ENCODE data around the gene KLHL18.
"Not testable (repeated sequence)": the region's sequence is repeated elsewhere in the genome, so short reads cannot be mapped to it uniquely, and the experiment has no call there.

KLHL18 gene

DNA sequence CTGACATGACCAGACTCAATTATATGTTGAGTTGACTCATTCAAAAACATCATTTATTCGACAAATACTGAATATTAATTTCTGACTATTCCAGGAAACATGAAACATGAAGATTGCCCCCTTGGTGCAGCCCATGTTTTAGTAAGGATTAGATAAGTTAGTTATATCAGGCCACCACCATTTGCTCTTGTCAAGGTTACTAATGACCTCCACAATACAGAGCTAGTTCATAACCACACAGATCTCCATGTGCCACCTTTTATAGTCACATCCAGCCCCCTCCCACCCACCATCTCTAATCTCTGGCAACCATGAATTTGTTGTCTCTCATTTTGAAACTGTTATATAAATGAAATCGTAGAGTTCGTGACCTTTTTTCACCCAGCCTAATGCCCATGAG lies 15.7 kb downstream of the KLHL18 start:
- Histone ChIP-seq H3K27me3 (ENCODE audit: insufficient read depth, poor library complexity, severe bottlenecking) (no peaks in the 10 kb centered on the region), H3K27ac (ENCODE audit: poor library complexity, severe bottlenecking) (no peak overlapping the region), H3K36me3 (ENCODE audit: low read depth) (no peaks in the 10 kb centered on the region; the same call in 1 of the 2 replicates), H3K4me3 (ENCODE audit: severe bottlenecking) (no peak overlapping the region), H3K4me1 (ENCODE audit: insufficient read depth, poor library complexity, severe bottlenecking) (no peaks in the 10 kb centered on the region), H3K9me3 (ENCODE audit: severe bottlenecking) (no peaks in the 10 kb centered on the region)
- DNase-seq (ENCODE audit: low spot score) (no peak), ATAC-seq (ENCODE audit: low read depth) (no peak)
- TF ChIP-seq, protein P1, sequence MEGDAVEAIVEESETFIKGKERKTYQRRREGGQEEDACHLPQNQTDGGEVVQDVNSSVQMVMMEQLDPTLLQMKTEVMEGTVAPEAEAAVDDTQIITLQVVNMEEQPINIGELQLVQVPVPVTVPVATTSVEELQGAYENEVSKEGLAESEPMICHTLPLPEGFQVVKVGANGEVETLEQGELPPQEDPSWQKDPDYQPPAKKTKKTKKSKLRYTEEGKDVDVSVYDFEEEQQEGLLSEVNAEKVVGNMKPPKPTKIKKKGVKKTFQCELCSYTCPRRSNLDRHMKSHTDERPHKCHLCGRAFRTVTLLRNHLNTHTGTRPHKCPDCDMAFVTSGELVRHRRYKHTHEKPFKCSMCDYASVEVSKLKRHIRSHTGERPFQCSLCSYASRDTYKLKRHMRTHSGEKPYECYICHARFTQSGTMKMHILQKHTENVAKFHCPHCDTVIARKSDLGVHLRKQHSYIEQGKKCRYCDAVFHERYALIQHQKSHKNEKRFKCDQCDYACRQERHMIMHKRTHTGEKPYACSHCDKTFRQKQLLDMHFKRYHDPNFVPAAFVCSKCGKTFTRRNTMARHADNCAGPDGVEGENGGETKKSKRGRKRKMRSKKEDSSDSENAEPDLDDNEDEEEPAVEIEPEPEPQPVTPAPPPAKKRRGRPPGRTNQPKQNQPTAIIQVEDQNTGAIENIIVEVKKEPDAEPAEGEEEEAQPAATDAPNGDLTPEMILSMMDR (IDR thresholded peaks at IDR 0.05; ENCODE audit: poor library complexity, severe bottlenecking): no peak

DNA sequence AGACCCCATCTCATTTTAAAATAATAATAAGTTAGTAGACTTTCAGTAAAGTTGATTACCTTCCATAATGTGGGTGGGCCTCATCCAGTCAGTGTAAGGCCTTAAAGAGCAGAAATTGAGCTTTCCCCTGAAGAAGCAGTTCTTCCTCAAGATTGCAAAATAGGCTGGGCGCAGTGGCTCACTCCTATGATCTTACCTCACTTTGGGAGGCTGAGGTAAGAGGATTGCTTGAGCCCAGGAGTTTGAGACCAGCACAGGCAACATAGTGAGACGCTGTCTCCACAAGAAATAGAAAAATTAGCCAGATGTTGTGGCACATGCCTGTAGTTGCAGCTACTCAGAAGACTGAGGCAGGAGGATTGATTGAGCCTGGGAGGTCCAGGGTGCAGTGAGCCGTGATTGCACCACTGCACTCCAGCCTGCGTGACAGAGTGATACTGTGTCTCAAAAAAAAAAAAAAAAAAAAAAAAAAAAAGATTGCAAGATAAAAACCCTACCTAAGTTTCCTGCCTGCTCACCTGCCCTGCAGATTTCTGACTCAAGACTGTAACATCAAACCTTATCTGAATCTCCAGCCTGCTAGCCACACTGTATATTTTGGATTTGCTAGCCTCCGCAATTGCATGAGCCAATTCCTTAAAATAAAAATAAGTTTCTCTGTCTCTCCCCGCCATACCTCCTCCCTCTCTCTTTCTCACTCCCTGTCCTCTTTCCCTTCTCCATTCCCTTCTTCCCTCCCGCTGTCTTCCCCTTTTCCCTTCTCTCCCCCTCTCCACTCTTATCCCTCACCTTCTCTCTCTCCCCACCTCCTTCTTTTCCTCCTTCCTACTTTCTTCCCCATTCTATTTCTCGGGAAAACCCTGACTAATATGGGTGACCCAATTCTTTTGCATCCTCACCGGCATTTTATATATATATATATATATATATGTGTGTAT lies 16.9 kb downstream of the KLHL18 start:
- H3K36me3 ChIP-seq (ENCODE audit: low read depth): no peaks in the 10 kb centered on the region; the same call in 1 of the 2 replicates
- DNase-seq (ENCODE audit: low spot score) (no peak), ATAC-seq (ENCODE audit: low read depth) (no peak)
- H3K9me3 ChIP-seq (ENCODE audit: severe bottlenecking): no peaks in the 10 kb centered on the region
- no peak overlapping the region for H3K4me3 ChIP-seq (ENCODE audit: severe bottlenecking)
- TF ChIP-seq, protein P1 (IDR thresholded peaks at IDR 0.05; ENCODE audit: poor library complexity, severe bottlenecking): no peak
- H3K4me1 ChIP-seq (ENCODE audit: insufficient read depth, poor library complexity, severe bottlenecking): no peaks in the 10 kb centered on the region
- H3K27ac ChIP-seq (ENCODE audit: poor library complexity, severe bottlenecking): no peak overlapping the region
- no peaks in the 10 kb centered on the region for H3K27me3 ChIP-seq (ENCODE audit: insufficient read depth, poor library complexity, severe bottlenecking)

DNA sequence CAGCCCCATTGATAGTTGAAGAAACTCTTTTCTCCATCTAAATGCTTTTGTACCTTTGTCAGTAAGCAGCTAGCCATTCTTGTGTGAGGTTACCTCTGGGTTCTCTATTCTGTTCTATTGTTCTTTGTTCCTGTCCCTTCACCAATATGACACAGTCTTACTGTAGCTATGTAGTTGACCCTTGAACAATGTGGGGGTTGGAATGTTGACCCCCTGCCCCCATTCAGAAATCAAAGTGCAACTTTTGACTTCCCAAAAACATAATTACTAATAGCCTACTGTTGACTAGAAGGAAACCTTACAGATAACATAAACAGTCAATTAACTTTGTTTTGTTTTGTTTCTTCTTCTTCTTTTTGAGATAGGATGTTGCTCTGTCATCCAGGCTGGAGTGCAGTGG lies 18.7 kb downstream of the KLHL18 start:
- TF ChIP-seq, protein P1 (IDR thresholded peaks at IDR 0.05; ENCODE audit: poor library complexity, severe bottlenecking): no peak
- Histone ChIP-seq H3K4me1 (ENCODE audit: insufficient read depth, poor library complexity, severe bottlenecking) (no peaks in the 10 kb centered on the region), H3K27me3 (ENCODE audit: insufficient read depth, poor library complexity, severe bottlenecking) (no peaks in the 10 kb centered on the region), H3K36me3 (ENCODE audit: low read depth) (peaks cover 9% of the 10 kb centered on the region), H3K4me3 (ENCODE audit: severe bottlenecking) (no peak overlapping the region), H3K27ac (ENCODE audit: poor library complexity, severe bottlenecking) (no peak overlapping the region), H3K9me3 (ENCODE audit: severe bottlenecking) (no peaks in the 10 kb centered on the region)
- DNase-seq (ENCODE audit: low spot score): no peak
- no peak for ATAC-seq (ENCODE audit: low read depth)

DNA sequence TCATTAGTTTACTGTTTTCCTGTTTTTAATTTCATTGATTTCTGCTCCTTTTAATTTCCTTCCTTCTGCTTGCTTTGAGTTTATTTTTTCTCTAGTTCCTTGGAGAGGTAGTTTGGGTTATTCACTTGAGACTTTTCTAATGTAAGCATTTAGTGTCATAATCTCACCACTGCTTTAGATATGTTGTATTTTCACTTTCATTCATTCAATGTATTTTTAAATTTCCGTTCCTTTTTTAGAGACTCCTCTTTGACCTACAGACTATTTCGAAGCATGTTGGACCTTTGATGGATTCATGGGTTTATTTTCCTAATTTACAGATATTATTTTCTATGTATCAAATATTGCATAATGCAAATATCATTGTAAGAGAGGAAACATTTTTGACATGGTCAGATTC lies 23.3 kb downstream of the KLHL18 start:
- peaks cover 22% of the 10 kb centered on the region for H3K36me3 ChIP-seq (ENCODE audit: low read depth)
- H3K27ac ChIP-seq (ENCODE audit: poor library complexity, severe bottlenecking): no peak overlapping the region
- H3K27me3 ChIP-seq (ENCODE audit: insufficient read depth, poor library complexity, severe bottlenecking): no peaks in the 10 kb centered on the region
- DNase-seq (ENCODE audit: low spot score): no peak
- no peaks in the 10 kb centered on the region for H3K9me3 ChIP-seq (ENCODE audit: severe bottlenecking)
- no peak overlapping the region for H3K4me3 ChIP-seq (ENCODE audit: severe bottlenecking)
- TF ChIP-seq, protein P1 (IDR thresholded peaks at IDR 0.05; ENCODE audit: poor library complexity, severe bottlenecking): no peak
- no peaks in the 10 kb centered on the region for H3K4me1 ChIP-seq (ENCODE audit: insufficient read depth, poor library complexity, severe bottlenecking)
- no peak for ATAC-seq (ENCODE audit: low read depth)

DNA sequence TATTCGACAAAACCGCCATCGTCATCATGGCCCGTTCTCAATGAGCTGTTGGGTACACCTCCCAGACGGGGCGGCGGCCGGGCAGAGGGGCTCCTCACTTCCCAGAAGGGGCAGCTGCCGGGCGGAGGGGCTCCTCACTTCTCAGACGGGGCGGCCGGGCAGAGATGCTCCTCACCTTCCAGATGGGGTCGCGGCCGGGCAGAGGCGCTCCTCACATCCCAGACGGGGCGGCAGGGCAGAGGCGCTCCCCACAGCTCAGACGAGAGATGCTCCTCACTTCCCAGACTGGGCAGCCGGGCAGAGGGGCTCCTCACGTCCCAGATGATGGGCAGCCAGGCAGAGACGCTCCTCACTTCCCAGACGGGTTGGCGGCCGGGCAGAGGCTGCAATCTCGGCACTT lies 26.5 kb downstream of the KLHL18 start:
- not testable (repeated sequence) for H3K27ac ChIP-seq (ENCODE audit: poor library complexity, severe bottlenecking); DNase-seq (ENCODE audit: low spot score); H3K4me1 ChIP-seq (ENCODE audit: insufficient read depth, poor library complexity, severe bottlenecking); H3K27me3 ChIP-seq (ENCODE audit: insufficient read depth, poor library complexity, severe bottlenecking); ATAC-seq (ENCODE audit: low read depth); H3K9me3 ChIP-seq (ENCODE audit: severe bottlenecking); H3K4me3 ChIP-seq (ENCODE audit: severe bottlenecking)
- peaks cover 22% of the 10 kb centered on the region for H3K36me3 ChIP-seq (ENCODE audit: low read depth)
